Middle frontal gyrus (tissue), 1 donor: Measurements from ENCODE around the gene PCAT7.
A peak's percentile ranks its signal among the peaks of the same experiment; 100 is the strongest.

ENCODE experiments used
- DNase-seq: peaks from one replicate; pipeline ENCODE4 v3.0.0-alpha.2; 2015; ENCODE audit warnings: low spot score; ENCODE audit errors: extremely low spot score

Gene PCAT7

GRCh38 chr9:94602666-94603065 is 47.8 kb downstream of the PCAT7 start:
- DNase-seq = no peak

- peak; percentile 18 for DNase-seq
These were observed 48.6 kb downstream of the PCAT7 start for GRCh38 chr9:94603259-94604160.

GRCh38 chr9:94606646-94607422 is 52.0 kb downstream of the PCAT7 start:
- no peak for DNase-seq

GRCh38 chr9:94607423-94607691 is 52.5 kb downstream of the PCAT7 start:
- DNase-seq = no peak

- no peak for DNase-seq
These were observed 55.3 kb downstream of the PCAT7 start for GRCh38 chr9:94610181-94610606.

DNA sequence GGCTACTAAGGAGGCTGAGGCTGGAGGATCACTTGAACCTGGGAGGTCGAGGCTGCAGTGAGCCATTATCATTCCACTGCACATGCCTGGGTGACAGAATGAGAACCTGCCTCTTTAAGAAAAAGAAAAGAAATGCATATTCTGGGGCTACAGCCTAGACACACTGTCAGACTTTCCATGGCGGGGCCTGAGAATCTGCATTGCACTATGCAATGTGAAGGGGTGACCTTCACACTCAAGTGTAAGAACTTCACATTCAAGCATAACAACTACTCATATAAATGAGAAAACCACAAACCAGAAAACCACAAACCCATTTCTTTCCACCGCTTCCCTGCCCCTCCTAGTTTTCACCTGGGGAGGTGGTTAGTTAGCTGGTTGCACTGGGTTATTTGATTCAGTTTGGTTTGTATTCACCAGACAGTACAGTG is 56.8 kb downstream of the PCAT7 start:
- DNase-seq = no peak

DNA sequence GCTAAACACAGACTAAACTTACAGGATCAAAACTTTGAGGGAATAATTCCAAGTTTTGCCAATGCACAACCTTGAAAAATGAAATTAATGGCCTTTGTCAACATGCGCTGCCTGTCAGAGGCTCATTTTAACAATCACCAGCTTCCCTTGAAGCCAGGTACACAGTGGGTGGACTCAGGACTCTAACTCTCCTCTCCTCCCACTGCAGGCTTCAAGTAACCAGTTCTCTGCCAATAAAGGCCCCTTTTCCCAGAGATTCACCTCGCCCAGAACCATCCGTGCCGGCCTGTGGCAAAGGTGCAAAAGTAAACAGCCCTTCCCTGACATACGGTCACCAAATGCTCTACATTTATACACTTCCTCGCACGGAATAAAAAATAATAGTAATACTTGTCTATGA is 57.2 kb downstream of the PCAT7 start:
- no peak for DNase-seq

DNA sequence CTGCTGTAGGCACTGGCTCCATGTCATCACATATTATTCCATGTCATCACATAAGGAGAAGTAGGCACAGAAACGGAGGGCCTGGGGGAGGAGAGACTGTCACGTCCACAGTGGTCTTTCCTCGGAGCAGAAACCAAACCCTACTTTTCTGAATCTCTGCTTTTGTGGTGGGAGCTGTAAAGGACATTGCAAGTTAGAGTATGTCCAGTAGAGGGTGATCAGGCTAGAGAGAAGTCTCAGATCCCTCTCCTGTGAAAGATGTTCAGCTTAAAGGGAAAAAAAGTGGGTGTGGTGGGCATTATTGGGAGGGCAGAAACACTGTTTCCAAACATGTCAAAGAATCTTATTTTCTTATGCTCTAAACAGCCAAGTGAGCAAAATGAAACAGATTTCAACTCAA is 58.1 kb downstream of the PCAT7 start:
- DNase-seq = no peak

DNA sequence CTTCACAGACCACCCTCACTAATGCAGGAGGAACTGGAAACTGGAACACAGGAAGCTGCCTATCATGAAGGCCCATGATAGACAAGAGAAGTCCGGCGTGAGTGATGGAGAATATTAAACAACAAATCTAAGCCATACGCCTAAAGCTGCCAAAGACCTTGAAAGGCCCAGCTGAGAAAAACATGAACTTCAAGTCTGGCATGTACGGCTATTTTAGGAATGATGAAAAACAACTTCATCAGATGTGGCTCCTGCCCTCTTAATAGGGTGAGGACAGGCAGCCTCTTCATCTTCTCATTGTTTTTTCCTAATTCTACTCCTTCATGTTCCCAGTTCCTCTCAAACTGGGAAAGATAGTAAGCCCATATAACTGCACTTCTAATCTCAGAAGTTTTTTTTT is 64.1 kb downstream of the PCAT7 start:
- DNase-seq = no peak
